ENCODE data around the gene GPD2. TPM values are rescaled to one million over a fixed set of nuclear protein-coding genes. Genes with fewer than 3 reads are reported as not detected.

GPD2 gene
- total RNA-seq, 6 experiments from 2014 or later = 44.4 to 69.8 (median 55.7) TPM

- Mint-ChIP-seq H3K4me3 (peak overlapping the region; percentile 96), H3K27me3 (ENCODE audit: insufficient read depth) (peaks cover 10% of the 10 kb centered on the region), H3K27ac (peak overlapping the region; percentile 76), H3K4me1 (ENCODE audit: low read depth) (peaks cover 16% of the 10 kb centered on the region), H3K9me3 (no peaks in the 10 kb centered on the region; the same call in 1 of the 2 replicates), H3K36me3 (ENCODE audit: low read depth) (no peaks in the 10 kb centered on the region)
- no peak for TF ChIP-seq CTCF (IDR thresholded peaks at IDR 0.05)
- DNase-seq = peak; percentile 10
Observed at GRCh38 chr2:156399224-156399949, 36.8 kb upstream of the GPD2 start.

GRCh38 chr2:156399950-156400705, 36.1 kb upstream of the GPD2 start:
- Mint-ChIP-seq H3K27me3 (ENCODE audit: insufficient read depth) (peaks cover 9% of the 10 kb centered on the region), H3K27ac (peak overlapping the region; percentile 76), H3K9me3 (no peaks in the 10 kb centered on the region; the same call in 1 of the 2 replicates), H3K4me3 (peak overlapping the region; percentile 96), H3K36me3 (ENCODE audit: low read depth) (no peaks in the 10 kb centered on the region), H3K4me1 (ENCODE audit: low read depth) (peaks cover 16% of the 10 kb centered on the region)
- TF ChIP-seq CTCF (IDR thresholded peaks at IDR 0.05) = no peak
- peak; percentile 64 for DNase-seq

GRCh38 chr2:156400706-156401678, 35.2 kb upstream of the GPD2 start:
- H3K4me3 Mint-ChIP-seq = peak overlapping the region; percentile 96
- peaks cover 16% of the 10 kb centered on the region for H3K4me1 Mint-ChIP-seq (ENCODE audit: low read depth)
- peak overlapping the region; percentile 76 for H3K27ac Mint-ChIP-seq
- H3K36me3 Mint-ChIP-seq (ENCODE audit: low read depth) = no peaks in the 10 kb centered on the region
- H3K9me3 Mint-ChIP-seq = no peaks in the 10 kb centered on the region; the same call in 1 of the 2 replicates
- DNase-seq = peak; percentile 79
- no peak for TF ChIP-seq CTCF (IDR thresholded peaks at IDR 0.05)
- H3K27me3 Mint-ChIP-seq (ENCODE audit: insufficient read depth) = peaks cover 9% of the 10 kb centered on the region

GRCh38 chr2:156401861-156402260, 34.3 kb upstream of the GPD2 start:
- Mint-ChIP-seq H3K27ac (no peak overlapping the region), H3K4me1 (ENCODE audit: low read depth) (peaks cover 16% of the 10 kb centered on the region), H3K9me3 (no peaks in the 10 kb centered on the region; the same call in 1 of the 2 replicates), H3K27me3 (ENCODE audit: insufficient read depth) (peaks cover 11% of the 10 kb centered on the region), H3K4me3 (no peak overlapping the region; the same call in 1 of the 2 replicates), H3K36me3 (ENCODE audit: low read depth) (no peaks in the 10 kb centered on the region)
- no peak for DNase-seq
- TF ChIP-seq CTCF (IDR thresholded peaks at IDR 0.05) = no peak

GRCh38 chr2:156405586-156405985, 30.6 kb upstream of the GPD2 start:
- DNase-seq = peak; percentile 17

More at GRCh38 chr2:156405586-156405985, 30.6 kb upstream of the GPD2 start:
- H3K4me1 Mint-ChIP-seq (ENCODE audit: low read depth) = no peaks in the 10 kb centered on the region
- no peak overlapping the region for H3K27ac Mint-ChIP-seq
- H3K27me3 Mint-ChIP-seq (ENCODE audit: insufficient read depth) = peaks cover 8% of the 10 kb centered on the region
- no peaks in the 10 kb centered on the region; the same call in 1 of the 2 replicates for H3K9me3 Mint-ChIP-seq
- H3K36me3 Mint-ChIP-seq (ENCODE audit: low read depth) = no peaks in the 10 kb centered on the region
- no peak overlapping the region for H3K4me3 Mint-ChIP-seq
- no peak for TF ChIP-seq CTCF (IDR thresholded peaks at IDR 0.05)

Measured in HFFc6 (cell line).